ENCODE results near the gene COL4A1.

COL4A1 gene

GRCh38 chr13:110233951-110234280 is 73.0 kb downstream of the COL4A1 start:
- DNase-seq, result no peak

- DNase-seq, result no peak
These were observed 73.6 kb downstream of the COL4A1 start for GRCh38 chr13:110233181-110233950.

- no peak for DNase-seq
These were observed 74.2 kb downstream of the COL4A1 start for GRCh38 chr13:110232756-110233155.

- no peak for DNase-seq
These were observed 74.8 kb downstream of the COL4A1 start for GRCh38 chr13:110232142-110232541.

GRCh38 chr13:110231348-110232047 is 75.5 kb downstream of the COL4A1 start:
- no peak for DNase-seq

- no peak for DNase-seq
These were observed 76.2 kb downstream of the COL4A1 start for GRCh38 chr13:110230661-110231347.

GRCh38 chr13:110229905-110230563 is 76.9 kb downstream of the COL4A1 start:
- DNase-seq, result no peak

- no peak for DNase-seq
These were observed 77.7 kb downstream of the COL4A1 start for GRCh38 chr13:110228936-110229904.

GRCh38 chr13:110227864-110228643 is 78.9 kb downstream of the COL4A1 start:
- DNase-seq, result no peak

- DNase-seq, result no peak
These were observed 79.5 kb downstream of the COL4A1 start for GRCh38 chr13:110227416-110227815.

GRCh38 chr13:110225609-110226574 is 81.1 kb downstream of the COL4A1 start:
- no peak for DNase-seq

- no peak for DNase-seq
These were observed 82.0 kb downstream of the COL4A1 start for GRCh38 chr13:110225003-110225402.

GRCh38 chr13:110224519-110224918 is 82.4 kb downstream of the COL4A1 start:
- no peak for DNase-seq

GRCh38 chr13:110221406-110222117 is 85.4 kb downstream of the COL4A1 start:
- DNase-seq, result no peak

- DNase-seq, result no peak
These were observed 86.5 kb downstream of the COL4A1 start for GRCh38 chr13:110220471-110220870.

GRCh38 chr13:110218581-110219201 is 88.3 kb downstream of the COL4A1 start:
- DNase-seq, result no peak

- no peak for DNase-seq
These were observed 89.1 kb downstream of the COL4A1 start for GRCh38 chr13:110217811-110218210.

GRCh38 chr13:110217085-110217484 is 89.9 kb downstream of the COL4A1 start:
- DNase-seq, result no peak

Measured in SIG-M5 (cell line).